ENCODE data around the gene LEFTY1.

GRCh38 chr1:225860876-225861441, 28.0 kb downstream of the LEFTY1 start:
- TF ChIP-seq CTCF (IDR thresholded peaks at IDR 0.05; ENCODE audit: insufficient read depth, low read length): no peak
- no peak for TF ChIP-seq SPI1 (IDR thresholded peaks at IDR 0.05; ENCODE audit: borderline replicate concordance, low read depth)
- no peak for TF ChIP-seq POLR2AphosphoS5 (IDR thresholded peaks at IDR 0.05; ENCODE audit: low read depth)
- TF ChIP-seq REST (IDR thresholded peaks at IDR 0.05; ENCODE audit: insufficient replicate concordance, low read depth): no peak
- no peak for TF ChIP-seq GABPA (IDR thresholded peaks at IDR 0.05; ENCODE audit: low read depth)
